ENCODE measurements around the gene VWF.
"Not testable (repeated sequence)": the region's sequence is repeated elsewhere in the genome, so short reads cannot be mapped to it uniquely, and the experiment has no call there.

DNA sequence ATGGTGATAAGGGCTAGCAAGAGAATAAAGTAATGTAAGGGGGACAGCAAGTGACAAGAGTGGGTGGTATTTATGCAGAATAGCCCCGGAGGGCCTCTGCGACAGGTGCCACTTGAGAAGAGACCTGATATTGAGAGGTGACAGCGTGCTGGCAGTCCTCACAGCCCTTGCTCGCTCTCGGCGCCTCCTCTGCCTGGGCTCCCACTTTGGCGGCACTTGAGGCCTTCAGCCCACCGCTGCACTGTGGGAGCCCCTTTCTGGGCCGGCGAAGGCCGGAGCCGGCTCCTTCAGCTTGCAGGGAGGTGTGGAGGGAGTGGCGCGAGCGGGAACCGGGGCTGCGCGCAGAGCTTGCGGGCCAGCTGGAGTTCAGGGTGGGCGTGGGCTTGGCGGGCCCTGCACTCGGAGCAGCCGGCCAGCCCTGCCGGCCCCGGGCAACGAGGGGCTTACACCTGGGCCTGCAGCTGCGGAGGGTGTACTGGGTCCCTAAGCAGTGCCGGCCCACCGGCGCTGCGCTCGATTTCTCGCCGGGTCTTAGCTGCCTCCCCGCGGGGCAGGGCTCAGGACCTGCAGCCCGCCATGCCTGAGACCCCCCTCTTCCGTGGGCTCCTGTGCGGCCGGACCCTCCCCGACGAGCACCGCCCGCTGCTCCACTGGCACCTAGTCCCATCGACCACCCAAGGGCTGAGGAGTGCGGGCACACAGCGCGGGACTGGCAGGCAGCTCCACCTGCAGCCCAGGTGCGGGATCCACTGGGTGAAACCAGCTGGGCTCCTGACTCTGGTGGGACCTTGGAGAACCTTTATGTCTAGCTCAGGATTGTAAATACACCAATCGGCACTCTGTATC lies 34.9 kb upstream of the VWF start:
- not testable (repeated sequence) for TF ChIP-seq MYC (IDR thresholded peaks at IDR 0.05; ENCODE audit: low read depth, low read length); POLR2A (IDR thresholded peaks at IDR 0.05; ENCODE audit: extremely low read depth, insufficient read length)
- TF ChIP-seq, protein P1, sequence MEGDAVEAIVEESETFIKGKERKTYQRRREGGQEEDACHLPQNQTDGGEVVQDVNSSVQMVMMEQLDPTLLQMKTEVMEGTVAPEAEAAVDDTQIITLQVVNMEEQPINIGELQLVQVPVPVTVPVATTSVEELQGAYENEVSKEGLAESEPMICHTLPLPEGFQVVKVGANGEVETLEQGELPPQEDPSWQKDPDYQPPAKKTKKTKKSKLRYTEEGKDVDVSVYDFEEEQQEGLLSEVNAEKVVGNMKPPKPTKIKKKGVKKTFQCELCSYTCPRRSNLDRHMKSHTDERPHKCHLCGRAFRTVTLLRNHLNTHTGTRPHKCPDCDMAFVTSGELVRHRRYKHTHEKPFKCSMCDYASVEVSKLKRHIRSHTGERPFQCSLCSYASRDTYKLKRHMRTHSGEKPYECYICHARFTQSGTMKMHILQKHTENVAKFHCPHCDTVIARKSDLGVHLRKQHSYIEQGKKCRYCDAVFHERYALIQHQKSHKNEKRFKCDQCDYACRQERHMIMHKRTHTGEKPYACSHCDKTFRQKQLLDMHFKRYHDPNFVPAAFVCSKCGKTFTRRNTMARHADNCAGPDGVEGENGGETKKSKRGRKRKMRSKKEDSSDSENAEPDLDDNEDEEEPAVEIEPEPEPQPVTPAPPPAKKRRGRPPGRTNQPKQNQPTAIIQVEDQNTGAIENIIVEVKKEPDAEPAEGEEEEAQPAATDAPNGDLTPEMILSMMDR (IDR thresholded peaks at IDR 0.05; ENCODE audit: low read depth, low read length), result not testable (repeated sequence)

Data from NB4 (cell line).